CD4-positive, alpha-beta T cell (primary cell): ENCODE data around the gene MRPS11. TPM values are rescaled to one million over a fixed set of nuclear protein-coding genes. Genes with fewer than 3 reads are reported as not detected.

ENCODE experiments used
- ATAC-seq: fragments of 200-7000 bp; cut with Tn5 transposase; one replicate; pipeline ENCODE4 v1.10.0; 2022; ENCODE audit warnings: mild to moderate bottlenecking; ENCODE audit not compliant: poor library complexity
- CTCF ChIA-PET: fragments of 350-600 bp; sonication (Branson Sonifier 250); formaldehyde crosslinking; loops from one replicate; lab custom pipeline; 2021; ENCODE audit warnings: antibody characterized with exemption, inconsistent platforms; lab: Charles Lee
- POLR2A ChIA-PET: fragments of 350-600 bp; sonication (Branson Sonifier 250); formaldehyde crosslinking; loops from one replicate; lab custom pipeline; 2021; ENCODE audit warnings: antibody characterized with exemption, inconsistent platforms; lab: Charles Lee
- DNase-seq, 14 experiments: peaks; one replicate each; pipeline ENCODE4 v3.0.0-alpha.2; 2013 to 2020; ENCODE audit warnings: mixed read lengths in 2 of 14
- H3K27ac ChIP-seq, 2 donors: one replicate each; pipeline versions ENCODE4 v1.5.1 to v1.7.0; 2013; ENCODE audit warnings: low read length in 2 of 2, low read depth in 1 of 2, mild to moderate bottlenecking in 1 of 2
- H3K27me3 ChIP-seq, 2 experiments: 1 replicate in 1 of 2; 2 replicates in 1 of 2; pipeline versions ENCODE4 v1.6.1 to v1.7.0; 2013; ENCODE audit warnings: low read length in 2 of 2, control low read depth in 1 of 2, mild to moderate bottlenecking in 1 of 2, moderate library complexity in 1 of 2; ENCODE audit not compliant: insufficient read depth in 2 of 2, control insufficient read depth in 1 of 2
- H3K36me3 ChIP-seq: one replicate; pipeline ENCODE4 v1.6.1; 2013; ENCODE audit warnings: low read length, control low read depth; ENCODE audit not compliant: insufficient read depth
- H3K4me1 ChIP-seq: one replicate; pipeline ENCODE4 v1.6.1; 2013; ENCODE audit warnings: low read length, control low read depth; ENCODE audit not compliant: insufficient read depth
- H3K4me3 ChIP-seq: one replicate; pipeline ENCODE4 v1.5.1; 2013; ENCODE audit warnings: mild to moderate bottlenecking, low read length, moderate library complexity
- H3K9me3 ChIP-seq, 2 experiments: 1 replicate in 1 of 2; 2 replicates in 1 of 2; pipeline versions ENCODE4 v1.6.1 to v1.7.0; 2013; ENCODE audit warnings: low read length in 2 of 2, mild to moderate bottlenecking in 2 of 2, control low read depth in 1 of 2, moderate library complexity in 1 of 2; ENCODE audit not compliant: control insufficient read depth in 1 of 2, insufficient read depth in 1 of 2
- H3K27ac Mint-ChIP-seq: one replicate; pipeline ENCODE4 v1.8.0; 2020; ENCODE audit warnings: mixed read lengths
- H3K27me3 Mint-ChIP-seq: one replicate; pipeline ENCODE4 v1.8.0; 2021; ENCODE audit warnings: mixed read lengths
- H3K36me3 Mint-ChIP-seq: one replicate; pipeline ENCODE4 v1.8.0; 2021; ENCODE audit warnings: low read depth, mixed read lengths
- H3K4me1 Mint-ChIP-seq: one replicate; pipeline ENCODE4 v1.8.0; 2021; ENCODE audit warnings: low read depth, mixed read lengths
- H3K4me3 Mint-ChIP-seq: one replicate; pipeline ENCODE4 v1.8.0; 2020; ENCODE audit warnings: mild to moderate bottlenecking, mixed read lengths
- H3K9me3 Mint-ChIP-seq: one replicate; pipeline ENCODE4 v1.8.0; 2020; ENCODE audit warnings: mixed read lengths
- intact Hi-C, 2 experiments: fragments of 100-400 bp; cut with DNase I in 1 of 2; cut with micrococcal nuclease in 1 of 2; formaldehyde crosslinking; loops; one replicate each; pipeline versions ENCODE4 v1.15.1 to v1.9.0; 2023 to 2025; cut with DNase I, micrococcal nuclease
- total RNA-seq, 174 experiments: library from RNA in 2 of 174; stranded (reverse) in 2 of 174; gene quantifications; one replicate each; pipeline ENCODE4 v1.2.3 and lab custom pipeline; 2021 to 2026
- TF ChIP-seq, protein P1 (sequence below): fragments of 200-600 bp; IDR thresholded peaks from one replicate; pipeline ENCODE4 v1.8.0; 2022; ENCODE audit warnings: antibody characterized with exemption, mild to moderate bottlenecking

MRPS11 gene
- total RNA-seq, 2 experiments from 2014 or later: 8.0 to 8.4 TPM

DNA sequence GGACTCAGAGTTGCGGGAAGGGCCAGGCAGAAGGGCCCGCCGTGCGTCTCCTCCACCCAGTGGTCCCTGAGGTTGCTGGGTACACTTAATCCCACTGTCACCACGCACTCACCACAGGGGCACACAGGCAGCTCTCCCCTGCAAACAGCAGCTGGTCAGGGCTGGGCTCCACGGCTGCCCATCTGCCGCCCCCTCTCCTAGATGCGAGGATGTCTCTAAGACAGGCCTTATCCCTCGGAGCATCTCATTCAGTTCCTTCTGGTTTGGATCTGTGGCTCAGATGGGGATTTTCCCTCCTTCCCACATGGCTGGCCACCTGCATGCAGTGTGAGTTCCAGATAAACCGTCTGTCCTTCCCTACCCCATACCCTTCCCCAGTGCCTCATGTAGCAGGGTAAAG, 26.3 kb downstream of the MRPS11 start:
- Histone ChIP-seq H3K9me3 (no peaks in the 10 kb centered on the region), H3K27me3 (no peaks in the 10 kb centered on the region), H3K27ac (no peak overlapping the region), H3K4me1 (no peaks in the 10 kb centered on the region), H3K36me3 (no peaks in the 10 kb centered on the region), H3K4me3 (no peak overlapping the region)
- ATAC-seq (no peak), DNase-seq (no peak)
- H3K36me3 Mint-ChIP-seq: peaks cover 6% of the 10 kb centered on the region
- CTCF ChIA-PET: no interaction called here
- no peaks in the 10 kb centered on the region for H3K9me3 Mint-ChIP-seq
- no peaks in the 10 kb centered on the region for H3K4me1 Mint-ChIP-seq
- H3K27ac Mint-ChIP-seq: no peak overlapping the region
- POLR2A ChIA-PET: no interaction called here
- no peak overlapping the region for H3K4me3 Mint-ChIP-seq
- H3K27me3 Mint-ChIP-seq: no peaks in the 10 kb centered on the region
- TF ChIP-seq, protein P1, sequence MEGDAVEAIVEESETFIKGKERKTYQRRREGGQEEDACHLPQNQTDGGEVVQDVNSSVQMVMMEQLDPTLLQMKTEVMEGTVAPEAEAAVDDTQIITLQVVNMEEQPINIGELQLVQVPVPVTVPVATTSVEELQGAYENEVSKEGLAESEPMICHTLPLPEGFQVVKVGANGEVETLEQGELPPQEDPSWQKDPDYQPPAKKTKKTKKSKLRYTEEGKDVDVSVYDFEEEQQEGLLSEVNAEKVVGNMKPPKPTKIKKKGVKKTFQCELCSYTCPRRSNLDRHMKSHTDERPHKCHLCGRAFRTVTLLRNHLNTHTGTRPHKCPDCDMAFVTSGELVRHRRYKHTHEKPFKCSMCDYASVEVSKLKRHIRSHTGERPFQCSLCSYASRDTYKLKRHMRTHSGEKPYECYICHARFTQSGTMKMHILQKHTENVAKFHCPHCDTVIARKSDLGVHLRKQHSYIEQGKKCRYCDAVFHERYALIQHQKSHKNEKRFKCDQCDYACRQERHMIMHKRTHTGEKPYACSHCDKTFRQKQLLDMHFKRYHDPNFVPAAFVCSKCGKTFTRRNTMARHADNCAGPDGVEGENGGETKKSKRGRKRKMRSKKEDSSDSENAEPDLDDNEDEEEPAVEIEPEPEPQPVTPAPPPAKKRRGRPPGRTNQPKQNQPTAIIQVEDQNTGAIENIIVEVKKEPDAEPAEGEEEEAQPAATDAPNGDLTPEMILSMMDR: no peak
- intact Hi-C loops: no loop called here

GRCh38 chr15:88497109-88497765, 29.7 kb downstream of the MRPS11 start:
- DNase-seq (no peak), ATAC-seq (no peak)
- no peaks in the 10 kb centered on the region for H3K27me3 Mint-ChIP-seq
- ChIA-PET POLR2A (no interaction called here), CTCF (no interaction called here)
- intact Hi-C loops: no loop called here
- no peak overlapping the region for H3K4me3 ChIP-seq
- H3K27me3 ChIP-seq: no peaks in the 10 kb centered on the region
- H3K4me1 ChIP-seq: no peaks in the 10 kb centered on the region
- H3K4me1 Mint-ChIP-seq: no peaks in the 10 kb centered on the region
- TF ChIP-seq, protein P1: no peak
- no peak overlapping the region for H3K4me3 Mint-ChIP-seq
- H3K27ac ChIP-seq: no peak overlapping the region
- H3K27ac Mint-ChIP-seq: no peak overlapping the region
- no peaks in the 10 kb centered on the region for H3K36me3 ChIP-seq
- no peaks in the 10 kb centered on the region for H3K9me3 Mint-ChIP-seq
- H3K9me3 ChIP-seq: no peaks in the 10 kb centered on the region
- peaks cover 10% of the 10 kb centered on the region for H3K36me3 Mint-ChIP-seq

- H3K4me1 Mint-ChIP-seq: no peaks in the 10 kb centered on the region
- Histone ChIP-seq H3K27me3 (no peaks in the 10 kb centered on the region), H3K36me3 (no peaks in the 10 kb centered on the region), H3K9me3 (no peaks in the 10 kb centered on the region), H3K27ac (no peak overlapping the region), H3K4me3 (no peak overlapping the region), H3K4me1 (no peaks in the 10 kb centered on the region)
- H3K9me3 Mint-ChIP-seq: no peaks in the 10 kb centered on the region
- H3K27ac Mint-ChIP-seq: no peak overlapping the region
- peaks cover 21% of the 10 kb centered on the region for H3K36me3 Mint-ChIP-seq
- POLR2A ChIA-PET: interaction anchor here (1.0 kb wide), 1 partner anchor 10 kb away, joined by 3 read pairs; no protein-coding TSS in a partner anchor
- TF ChIP-seq, protein P1: no peak
- no peak for DNase-seq
- intact Hi-C loops: no loop called here
- CTCF ChIA-PET: no interaction called here
- no peak for ATAC-seq
- no peaks in the 10 kb centered on the region for H3K27me3 Mint-ChIP-seq
- no peak overlapping the region for H3K4me3 Mint-ChIP-seq
These were observed 31.5 kb downstream of the MRPS11 start for GRCh38 chr15:88498996-88499395.
